HK-2 (cell line): ENCODE data around the gene FBXO8.
"Not testable (repeated sequence)": the region's sequence is repeated elsewhere in the genome, so short reads cannot be mapped to it uniquely, and the experiment has no call there.

Experiments used
- DNase-seq: peaks from one replicate; pipeline ENCODE4 v3.0.0-alpha.2; 2018; ENCODE audit not compliant: unreplicated experiment

FBXO8 gene, protein sequence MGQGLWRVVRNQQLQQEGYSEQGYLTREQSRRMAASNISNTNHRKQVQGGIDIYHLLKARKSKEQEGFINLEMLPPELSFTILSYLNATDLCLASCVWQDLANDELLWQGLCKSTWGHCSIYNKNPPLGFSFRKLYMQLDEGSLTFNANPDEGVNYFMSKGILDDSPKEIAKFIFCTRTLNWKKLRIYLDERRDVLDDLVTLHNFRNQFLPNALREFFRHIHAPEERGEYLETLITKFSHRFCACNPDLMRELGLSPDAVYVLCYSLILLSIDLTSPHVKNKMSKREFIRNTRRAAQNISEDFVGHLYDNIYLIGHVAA

DNA sequence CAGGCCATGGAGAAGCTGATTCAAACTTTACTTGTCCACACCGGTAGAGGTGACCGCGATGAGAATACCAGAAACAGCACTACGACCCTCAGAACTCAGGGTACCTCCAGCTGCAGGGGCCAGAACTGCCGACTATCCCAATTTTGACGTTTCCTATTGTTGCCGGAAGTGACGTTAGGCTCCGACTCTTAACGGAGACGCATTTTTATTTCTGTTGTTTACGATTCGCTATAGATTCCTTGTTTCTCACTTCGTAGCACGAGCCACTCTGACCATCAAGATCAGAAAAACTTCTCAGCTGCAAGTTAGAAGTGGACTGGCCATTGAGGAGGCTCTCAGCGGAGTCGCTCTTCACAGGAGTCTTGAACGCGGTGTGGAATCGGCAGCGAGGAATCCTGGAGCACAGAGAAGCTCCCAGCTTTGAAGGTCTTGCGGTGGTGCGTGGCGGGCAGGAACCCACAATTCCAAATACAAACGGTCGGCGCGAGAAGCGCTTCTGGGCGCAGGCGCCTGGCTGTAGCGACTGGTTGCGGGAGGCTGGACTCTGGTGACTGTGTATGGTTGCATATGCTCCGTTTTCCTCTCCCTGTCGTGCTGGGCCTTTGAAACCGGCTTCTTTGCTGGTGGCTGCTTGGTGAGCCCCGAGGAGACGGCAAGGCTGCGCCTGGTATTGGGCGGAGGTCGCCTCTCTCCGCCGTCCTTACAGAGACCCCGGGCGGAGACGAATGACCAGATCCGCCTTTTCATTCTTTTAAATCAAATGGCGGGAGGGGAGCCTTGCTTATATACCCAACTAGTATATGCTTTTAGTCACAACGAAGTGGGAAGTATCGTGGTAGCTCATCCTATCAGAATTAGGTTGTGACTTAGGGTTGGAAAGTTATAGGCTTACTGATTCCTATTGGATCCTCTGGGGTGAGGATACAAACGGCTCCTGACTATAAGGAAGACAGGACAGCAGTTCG lies at the start of gene FBXO8, which contains the start of gene CEP44:
Gene FBXO8 (minus strand): TSS at position 161 of the 965 bp plus-strand sequence. CDS start 20,575 bp downstream, outside the sequence.
Gene CEP44 (plus strand): TSS at position 405 of the 965 bp plus-strand sequence. CDS start 15,211 bp downstream, outside the sequence.
- DNase-seq, result peak; percentile 77

DNA sequence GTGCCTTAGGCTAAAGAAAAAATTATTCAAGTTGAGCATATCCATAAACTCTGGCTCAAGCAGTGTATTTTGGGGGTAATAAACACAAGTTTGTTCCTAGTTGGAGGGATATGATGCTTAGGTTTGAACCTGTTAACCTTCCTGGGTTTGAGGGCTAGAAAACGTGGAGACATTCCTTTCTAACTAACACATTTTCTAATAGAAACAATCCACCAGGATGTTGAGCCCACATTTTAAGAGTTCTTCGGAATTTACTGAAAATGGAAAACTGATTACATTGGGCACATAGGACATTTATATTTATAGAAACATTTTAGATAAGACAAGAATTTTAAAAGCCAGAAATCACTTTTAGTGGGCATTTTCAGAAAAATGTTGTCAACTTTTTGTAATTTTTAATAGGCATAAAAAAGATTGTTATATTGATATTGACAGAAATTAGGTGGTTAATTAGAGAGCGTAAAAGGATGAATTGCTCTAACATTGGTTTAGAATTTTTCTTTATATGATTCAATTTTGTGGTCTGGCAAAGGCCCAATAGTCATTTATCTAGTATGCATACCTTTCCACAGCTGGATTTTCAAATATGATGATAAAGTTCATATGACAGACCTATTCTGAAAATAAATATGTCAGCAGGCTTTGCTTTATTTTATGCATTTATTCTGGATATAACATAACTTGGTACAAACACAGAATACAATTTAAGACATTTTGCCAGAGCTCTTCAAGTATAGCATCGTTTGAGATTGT lies 49.5 kb upstream of the FBXO8 start:
- DNase-seq, result no peak

GRCh38 chr4:174324725-174325124 lies 41.3 kb upstream of the FBXO8 start:
- DNase-seq, result no peak

DNA sequence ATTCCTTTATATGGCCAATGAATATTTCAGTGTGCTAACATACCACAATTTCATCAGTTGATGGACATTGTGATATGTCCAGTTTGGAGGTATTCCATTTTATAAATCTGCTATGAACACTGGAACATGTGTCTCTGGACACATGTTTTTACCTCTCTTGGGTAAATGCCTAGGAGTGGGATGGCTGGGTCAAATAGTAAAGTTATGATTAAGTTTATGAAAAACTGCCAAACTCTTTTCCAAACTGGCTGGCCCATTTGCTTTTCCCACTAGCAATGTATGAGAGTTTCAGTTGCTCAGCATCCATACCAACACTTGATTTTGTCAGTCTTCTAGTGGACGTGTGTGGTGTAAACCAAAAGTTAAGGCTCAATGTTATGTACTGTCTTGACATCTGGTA lies 40.8 kb upstream of the FBXO8 start:
- no peak for DNase-seq

GRCh38 chr4:174320494-174321199 lies 37.2 kb upstream of the FBXO8 start:
- no peak for DNase-seq

DNA sequence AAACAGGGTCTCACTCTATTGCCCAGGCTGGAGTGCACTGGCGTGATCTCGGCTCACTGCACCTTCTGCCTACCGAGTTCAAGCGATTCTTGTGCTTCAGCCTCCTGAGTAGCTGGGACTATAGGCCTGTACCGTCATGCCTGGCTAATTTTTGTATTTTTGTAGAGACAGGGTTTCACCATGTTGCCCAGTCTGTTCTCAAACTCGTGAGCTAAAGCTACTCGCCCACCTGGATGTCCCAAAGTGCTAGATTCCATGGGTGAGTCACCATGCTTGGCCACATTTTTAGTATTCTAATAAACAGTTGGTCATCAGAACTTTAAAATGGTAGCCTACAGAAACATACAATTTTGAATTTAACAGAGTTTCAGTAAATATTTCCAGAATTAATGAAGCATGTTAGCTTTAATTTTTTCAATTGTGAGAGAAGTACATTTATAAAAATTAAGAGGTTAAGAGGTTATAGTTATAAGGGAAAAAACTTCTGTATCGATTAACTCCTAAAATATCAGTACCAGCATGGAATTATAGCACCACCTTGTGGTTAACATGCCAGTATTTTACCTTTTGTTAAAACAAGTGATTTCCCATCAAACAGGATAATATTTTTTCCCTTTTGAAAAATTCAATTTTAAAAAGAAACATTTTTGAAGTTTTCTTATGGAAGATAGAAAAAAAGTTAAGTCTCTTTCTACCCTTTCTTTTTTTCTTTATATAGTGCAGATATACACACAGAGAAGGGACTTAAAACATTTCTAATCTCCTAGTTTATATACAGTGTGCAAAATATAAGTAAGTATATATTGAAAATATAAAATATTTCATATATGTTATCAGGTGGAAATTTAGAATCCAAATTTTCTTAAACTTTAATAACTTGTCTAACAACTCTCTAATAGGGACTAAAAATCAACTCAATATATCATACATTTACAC lies 35.6 kb upstream of the FBXO8 start:
- DNase-seq, result peak; percentile 5

DNA sequence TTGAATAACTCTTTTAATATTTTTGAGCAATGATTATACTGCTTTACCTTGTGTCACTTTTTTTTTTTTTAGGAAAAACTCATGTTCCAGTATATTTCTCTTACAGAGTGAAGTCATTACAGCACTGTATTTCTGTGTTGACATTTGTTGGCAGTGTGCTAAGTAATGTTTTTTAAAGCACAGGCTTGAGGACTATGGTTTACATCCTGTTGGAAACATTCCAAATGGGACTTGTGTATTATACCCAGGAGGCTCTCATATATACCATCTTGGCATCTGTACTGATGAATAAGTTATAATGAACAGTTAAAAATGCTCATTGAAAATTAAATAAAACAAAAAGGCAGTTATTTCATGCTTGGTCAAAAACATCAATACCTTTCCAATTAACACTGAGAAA lies 34.1 kb upstream of the FBXO8 start:
- DNase-seq, result no peak

- DNase-seq, result no peak
Measured at GRCh38 chr4:174316954-174317353, 33.5 kb upstream of the FBXO8 start.

DNA sequence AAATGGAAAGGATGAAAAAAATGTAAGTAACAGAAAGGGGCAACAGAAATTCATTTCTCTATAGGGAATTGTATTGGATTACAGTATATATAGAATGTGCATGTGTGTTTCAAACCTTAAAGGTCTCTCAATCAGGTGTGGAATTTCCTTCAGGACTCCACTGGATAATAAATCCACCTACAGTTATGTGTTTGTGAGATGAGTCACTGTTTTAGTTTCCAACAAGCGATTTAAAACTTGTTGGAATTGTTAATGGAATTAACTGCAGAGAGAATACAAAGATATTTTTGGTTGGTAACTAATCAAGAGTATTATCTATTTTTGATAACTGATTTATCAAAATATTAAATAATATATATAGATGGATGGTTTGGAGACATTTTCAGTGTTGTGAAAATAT lies 33.1 kb upstream of the FBXO8 start:
- no peak for DNase-seq

DNA sequence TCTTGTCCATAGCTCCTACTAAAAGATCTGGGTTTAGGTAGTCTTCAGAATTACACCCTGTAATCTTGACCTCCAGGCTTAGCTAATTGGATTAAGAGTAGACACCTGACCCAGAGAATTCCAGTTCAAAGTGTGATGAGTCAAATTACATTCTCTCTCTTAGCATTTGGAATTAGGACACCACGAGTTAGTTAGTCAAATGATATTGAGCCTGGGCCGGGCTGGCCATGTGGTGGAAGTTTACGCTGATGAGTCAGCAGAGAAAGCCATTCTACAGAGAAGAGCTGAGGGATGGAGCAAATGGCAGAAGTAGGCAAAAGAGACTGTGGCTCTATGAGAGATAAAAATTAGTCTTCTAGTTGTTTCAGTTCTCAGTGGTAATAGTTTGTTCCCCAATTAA lies 31.3 kb upstream of the FBXO8 start:
- DNase-seq, result peak; percentile 31

GRCh38 chr4:174314274-174314673 lies 30.8 kb upstream of the FBXO8 start:
- DNase-seq, result no peak

DNA sequence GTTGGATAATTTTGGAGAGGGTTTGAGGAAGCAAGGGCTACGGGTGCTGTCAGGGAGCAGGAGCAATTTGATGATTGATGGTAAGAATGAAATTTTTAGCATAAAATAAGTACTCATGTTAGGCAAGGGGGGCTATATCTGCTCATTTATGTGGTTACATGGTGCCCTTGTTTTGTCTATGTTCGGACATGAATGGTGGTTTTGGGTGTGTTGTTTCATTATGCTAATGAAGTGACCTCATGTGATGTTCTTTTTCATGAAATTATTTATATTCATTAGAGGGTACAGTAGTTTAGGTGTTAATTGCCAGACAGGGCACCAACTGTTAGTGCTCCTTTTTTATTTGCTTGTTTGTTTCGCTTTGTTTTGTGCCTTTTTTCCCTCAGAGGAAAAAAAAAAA lies 29.5 kb upstream of the FBXO8 start:
- DNase-seq, result no peak

DNA sequence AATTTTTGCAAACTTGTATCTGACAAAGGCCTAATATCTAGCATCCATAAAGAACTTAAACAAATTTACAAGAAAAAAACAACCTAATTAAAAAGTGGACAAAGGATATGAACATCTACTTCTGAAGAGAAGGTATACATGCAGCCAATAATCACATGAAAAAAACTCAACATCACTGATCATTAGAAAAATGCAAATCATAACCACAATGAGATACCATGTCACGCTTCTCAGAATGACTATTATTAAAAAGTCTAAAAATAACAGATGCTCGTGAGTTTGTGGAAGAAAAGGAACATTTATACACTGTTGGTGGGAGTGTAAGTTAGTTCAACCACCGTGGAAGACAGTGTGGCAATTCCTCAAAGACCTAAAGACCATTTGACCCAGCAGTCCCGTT lies 24.2 kb upstream of the FBXO8 start:
- no peak for DNase-seq

DNA sequence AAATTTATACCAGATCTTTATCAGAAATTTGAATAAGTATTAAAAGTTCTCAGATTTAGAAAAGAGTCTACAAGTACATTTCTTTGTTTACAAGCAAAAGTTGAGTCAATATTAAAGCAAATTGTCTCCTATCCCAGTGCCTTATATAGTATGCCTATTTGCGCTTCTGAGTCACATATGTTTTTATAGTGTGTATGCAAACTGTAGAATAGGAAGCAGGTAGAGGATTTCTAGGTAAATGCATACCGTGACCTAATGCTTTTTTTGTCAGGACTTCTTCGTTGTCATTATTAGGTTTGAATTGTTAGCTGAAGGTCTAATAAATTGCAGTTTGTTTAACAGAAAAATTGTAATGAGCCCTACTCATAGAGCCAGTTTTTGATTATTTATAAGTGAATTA lies 22.5 kb upstream of the FBXO8 start:
- no peak for DNase-seq

DNA sequence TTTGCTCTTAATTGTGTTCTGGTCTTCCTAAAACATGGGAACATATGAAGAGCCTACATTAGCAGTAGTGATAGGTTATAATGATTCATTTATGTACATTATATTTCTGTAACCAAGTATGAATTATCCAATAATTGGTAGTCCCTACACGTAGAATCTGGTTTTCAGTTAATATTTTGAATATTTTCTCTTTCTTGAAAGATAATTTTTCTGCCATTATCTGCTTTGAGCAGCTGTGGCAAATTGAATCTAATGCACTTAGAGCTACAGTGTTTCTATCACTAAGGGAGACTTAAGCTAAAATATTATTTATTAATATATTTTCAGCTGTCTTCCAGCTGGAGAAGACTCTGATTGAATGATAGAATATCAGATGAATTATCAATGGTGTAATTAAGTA lies 21.2 kb upstream of the FBXO8 start:
- no peak for DNase-seq

DNA sequence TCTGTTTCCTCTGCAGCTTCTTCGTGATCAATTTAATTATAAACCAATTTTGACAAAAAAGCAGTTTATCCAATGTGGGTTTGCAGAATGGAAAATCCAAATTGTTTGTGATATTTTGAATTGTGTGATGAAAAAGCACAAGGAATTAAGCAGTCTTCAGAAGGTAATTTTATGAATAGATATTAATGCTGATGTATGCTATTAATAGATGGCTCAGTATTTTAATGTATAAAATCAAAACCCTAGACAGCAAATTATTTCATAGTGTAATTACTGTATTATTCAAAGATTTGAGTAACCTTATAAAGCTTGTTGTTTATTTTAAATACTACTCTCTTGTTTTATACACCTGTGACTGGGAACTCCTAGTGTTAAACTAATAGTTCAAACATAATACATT lies 20.2 kb upstream of the FBXO8 start:
- no peak for DNase-seq

GRCh38 chr4:174295142-174295541 lies 11.7 kb upstream of the FBXO8 start:
- not testable (repeated sequence) for DNase-seq

DNA sequence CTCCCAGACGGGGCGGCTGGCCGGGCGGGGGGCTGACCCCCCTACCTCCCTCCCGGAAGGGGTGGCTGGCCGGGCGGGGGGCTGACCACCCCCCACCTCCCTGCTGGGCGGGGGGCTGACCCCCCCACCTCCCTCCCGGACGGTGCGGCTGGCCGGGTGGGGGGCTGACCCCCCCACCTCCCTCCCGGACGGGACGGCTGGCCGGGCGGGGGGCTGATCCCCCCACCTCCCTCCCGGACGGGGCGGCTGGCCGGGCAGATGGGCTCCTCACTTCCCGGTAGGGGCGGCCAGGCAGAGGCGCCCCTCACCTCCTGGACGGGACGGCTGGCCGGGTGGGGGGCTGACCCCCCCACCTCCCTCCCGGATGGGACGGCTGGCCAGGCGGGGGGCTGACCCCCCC lies 11.2 kb upstream of the FBXO8 start:
- DNase-seq, result not testable (repeated sequence)

DNA sequence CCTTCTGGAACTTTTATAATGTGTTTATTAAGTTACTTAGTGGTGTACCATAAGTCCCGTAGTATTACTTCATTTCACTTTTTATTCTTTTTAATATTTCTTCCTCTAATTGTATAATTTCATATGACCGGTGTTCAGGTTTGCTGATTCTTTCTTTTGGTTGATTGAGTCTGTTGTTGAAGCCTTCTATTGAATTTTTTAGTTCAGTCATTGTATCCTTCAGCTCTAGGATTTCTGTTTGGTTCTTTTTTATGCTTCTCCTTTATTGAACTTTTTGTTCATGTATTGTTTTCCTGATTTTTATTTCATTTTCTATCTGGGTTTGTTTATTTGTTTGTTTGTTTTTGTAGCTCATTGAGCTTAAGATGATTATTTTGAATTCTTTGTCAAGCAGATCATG lies 9.0 kb upstream of the FBXO8 start:
- DNase-seq, result no peak

DNA sequence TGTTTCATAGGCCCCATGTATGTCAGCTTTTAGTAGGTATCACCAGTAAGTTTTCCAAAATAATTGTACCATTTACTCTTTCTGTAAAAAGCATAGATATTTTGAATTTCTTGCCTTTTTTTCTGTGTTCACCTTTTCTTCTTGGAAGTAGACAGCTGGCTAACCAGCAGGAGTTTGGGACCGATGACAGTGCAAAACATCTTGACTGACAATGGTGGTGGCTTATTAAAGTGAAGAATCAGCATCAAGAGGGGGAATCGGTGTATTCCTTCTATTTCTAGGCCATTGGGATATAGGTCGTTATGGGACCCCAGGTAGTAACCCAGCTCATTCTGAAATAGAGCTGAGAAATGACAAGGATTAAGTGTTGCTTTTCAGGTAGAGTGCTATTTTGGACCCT lies 3.4 kb upstream of the FBXO8 start:
- no peak for DNase-seq
